Measurements from ENCODE around the gene PTPRE.
A peak's percentile ranks its signal among the peaks of the same experiment; 100 is the strongest.

The PTPRE gene

DNA sequence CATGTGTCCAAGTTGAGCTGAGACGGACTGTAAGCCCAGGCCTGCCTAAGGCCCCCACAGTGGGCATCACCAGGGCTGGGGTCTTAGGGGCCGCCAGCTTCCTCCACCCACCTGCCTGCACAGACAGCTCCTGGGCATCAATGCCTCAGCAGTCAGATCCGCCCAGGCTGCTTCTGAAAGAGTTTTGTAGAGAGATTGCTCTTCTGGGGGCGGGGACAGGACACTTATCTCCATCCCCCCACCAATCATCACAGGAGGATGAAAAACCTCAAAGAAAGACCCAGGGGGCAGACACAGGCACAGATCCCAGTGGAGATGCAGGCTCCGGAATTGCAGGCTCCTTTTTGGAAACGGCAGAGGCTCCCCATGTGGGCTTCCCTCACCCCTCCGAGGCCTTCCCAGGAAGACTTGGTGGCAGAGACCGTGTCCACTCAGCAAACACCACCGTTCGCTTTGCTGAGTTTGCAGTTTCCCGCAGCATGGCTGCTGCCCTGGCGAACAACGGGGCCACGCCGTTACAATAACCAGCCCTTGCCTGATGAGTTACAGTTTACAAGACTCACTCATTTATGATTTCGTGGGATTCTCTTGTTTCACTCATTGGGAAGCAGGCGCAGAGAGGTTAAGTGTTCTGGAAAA, 122.9 kb downstream of the PTPRE start:
- no peak for DNase-seq

DNA sequence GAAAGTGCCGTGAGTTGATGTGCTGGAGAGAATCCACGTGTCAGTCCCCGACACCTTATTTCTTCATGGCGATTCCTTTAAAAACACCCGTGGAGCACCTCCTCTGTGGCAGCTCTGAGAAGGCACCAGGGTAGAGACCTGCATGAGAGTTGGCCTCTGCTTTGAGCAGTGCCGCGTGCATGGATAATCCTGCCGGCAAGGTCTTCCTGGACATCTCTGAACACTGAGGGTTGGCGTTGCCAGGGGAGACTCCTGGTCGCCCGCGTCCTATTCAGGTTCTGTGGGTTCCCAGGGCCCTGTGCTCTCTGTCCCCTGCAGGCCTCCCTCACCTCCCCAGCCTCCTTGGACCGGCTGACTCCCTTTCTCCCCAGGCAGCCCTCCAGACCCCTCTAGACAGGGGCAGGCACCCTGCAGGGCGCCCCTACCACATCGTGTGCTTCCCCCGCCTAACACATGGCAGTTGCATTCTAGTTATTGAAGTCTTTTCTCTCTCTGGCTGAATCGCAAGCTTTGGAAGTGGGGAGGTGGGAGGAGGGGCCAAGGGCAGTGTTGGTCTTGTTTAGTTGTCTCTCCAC, 123.7 kb downstream of the PTPRE start:
- DNase-seq, result no peak

DNA sequence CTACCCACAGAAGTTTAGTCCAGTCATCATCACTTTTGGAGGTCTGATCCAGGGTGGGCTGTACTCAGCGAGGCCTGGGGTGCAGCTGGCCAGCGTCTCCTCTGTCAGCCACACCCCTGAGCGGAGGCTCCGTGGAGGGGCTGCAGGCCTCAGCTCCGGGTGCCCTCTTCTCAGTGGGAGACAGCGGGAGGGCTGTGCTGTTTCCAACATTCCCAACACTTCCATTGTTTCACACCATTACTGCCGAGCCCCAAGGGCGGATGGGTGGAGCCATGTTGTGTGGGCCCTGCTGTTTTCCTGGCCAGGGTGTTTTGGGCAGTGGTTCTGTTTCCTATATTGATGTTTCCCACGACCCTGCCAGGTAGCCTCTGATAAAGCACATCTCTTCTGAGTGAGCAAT, 124.3 kb downstream of the PTPRE start:
- DNase-seq, result no peak

DNA sequence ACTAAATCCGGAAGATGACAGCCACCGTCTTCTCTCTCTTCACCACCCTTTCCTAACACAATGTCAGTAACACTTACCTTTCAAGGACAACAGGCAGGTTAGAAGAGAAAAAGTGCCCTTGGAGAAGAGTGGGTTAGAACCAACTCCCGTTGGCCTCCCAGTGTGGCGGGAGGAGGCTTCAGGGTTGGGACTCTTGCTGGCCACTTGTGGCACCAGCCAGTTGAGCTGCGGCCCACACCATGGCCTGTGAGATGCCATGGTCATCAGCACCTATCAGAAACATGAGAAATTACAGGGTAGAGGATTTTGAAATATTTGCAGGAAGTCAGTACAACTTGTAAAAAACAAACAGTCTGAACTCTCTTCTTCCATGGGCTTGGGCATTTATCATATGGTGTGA, 125.6 kb downstream of the PTPRE start:
- DNase-seq, result no peak

DNA sequence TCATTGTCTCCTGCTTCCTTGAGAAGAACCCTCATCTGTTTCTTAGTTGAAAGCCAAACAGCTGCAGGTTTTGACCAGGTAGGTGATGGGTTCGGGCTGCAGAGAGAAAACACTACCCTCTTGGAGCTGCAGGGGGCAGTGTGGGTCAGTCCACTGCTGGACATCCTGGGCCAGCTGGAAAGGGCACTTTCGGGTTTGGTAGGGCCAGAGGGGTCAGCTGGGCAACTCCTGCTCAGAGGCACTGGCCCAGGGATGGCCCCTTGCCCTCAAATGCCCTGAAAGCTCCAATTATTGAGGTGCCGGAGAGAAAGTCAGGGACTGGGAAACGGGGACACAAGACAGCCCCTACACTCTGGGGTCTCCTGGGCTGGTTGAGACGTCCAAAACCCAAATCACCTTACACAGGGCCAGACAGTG, 128.7 kb downstream of the PTPRE start:
- no peak for DNase-seq

DNA sequence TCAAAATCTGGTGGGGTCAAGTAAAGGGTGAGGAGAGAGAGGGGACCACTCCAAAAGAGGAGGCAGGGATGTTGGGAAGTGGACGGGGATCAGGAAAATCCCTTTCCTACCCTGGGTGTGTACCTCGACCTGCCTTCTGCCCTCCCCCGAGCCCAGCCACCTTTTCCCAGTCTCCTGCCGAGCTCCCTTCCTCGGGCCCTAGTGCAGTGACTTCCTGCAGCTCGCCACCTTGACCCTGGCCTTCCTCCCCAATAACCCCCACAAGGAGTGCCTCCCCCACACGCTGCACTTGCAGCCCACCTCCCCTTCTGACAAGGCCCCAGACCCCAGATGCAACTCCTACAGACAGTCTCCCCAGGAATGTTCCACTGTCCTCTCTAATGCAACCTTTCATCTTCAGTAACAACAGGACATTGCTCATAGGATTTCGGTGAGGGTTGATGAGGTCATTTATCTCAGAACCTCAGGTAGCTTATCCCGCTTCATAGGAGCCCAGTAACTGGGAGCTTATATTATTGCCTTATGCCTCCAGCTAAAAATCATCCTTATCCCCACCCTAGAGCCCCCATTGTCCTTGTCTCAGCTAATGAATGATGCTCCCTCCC, 129.2 kb downstream of the PTPRE start:
- no peak for DNase-seq

DNA sequence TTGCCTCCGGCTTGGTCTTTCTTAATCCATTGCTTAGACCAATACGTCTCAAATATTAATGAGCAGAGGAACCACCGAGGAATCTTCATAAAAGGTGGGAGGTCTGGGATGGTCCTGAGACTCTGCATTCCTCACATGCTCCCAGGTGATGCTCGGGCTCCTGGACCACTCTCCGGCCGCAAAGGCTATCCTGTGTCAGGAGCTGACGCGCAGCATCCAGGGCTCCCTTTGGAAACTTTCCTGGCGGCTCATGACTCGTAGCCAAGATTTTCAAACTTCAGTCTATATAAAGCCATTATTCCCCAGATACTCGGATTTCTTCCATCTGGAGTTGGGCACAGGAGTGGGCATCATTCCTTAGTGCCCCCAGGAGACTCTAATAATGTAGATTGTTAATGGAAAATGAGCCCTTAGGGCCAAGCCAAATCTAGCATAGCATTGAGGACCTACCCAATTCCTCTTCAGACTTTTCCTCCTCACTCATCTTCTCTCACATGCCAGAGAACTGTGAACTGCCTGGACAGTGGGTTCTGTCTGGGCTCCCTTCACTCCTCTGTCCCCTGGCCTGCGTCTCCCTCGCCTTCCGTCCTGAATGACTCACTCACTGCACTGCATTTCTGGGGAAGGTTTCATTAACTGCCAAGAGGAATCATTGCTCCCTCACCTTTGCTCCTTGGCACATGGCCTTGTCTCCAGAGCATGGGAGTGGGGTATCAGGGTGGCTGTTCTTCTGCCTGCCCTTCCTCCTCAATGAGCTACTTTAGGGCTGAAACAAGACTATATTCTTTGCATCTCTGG, 130.0 kb downstream of the PTPRE start:
- no peak for DNase-seq

DNA sequence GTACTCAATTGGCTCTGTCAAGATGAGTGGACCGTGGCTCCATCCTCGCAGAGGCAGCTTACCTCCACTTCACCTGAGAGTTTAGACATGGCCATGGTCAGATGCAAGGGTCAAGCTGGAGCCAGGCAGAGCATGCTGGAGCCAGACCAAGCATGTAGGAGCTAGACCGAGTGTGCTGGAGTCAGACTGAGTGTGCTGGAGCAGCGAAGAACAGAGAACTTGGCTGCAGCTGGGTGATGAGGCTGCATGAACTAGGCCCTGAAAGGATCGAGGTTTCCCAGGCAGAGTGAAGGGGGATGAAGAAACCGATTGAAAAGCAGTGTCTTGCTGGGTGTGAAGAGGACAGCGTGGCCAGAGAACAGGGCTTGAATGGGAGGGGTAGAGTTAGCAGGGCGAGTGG, 133.2 kb downstream of the PTPRE start:
- no peak for DNase-seq

DNA sequence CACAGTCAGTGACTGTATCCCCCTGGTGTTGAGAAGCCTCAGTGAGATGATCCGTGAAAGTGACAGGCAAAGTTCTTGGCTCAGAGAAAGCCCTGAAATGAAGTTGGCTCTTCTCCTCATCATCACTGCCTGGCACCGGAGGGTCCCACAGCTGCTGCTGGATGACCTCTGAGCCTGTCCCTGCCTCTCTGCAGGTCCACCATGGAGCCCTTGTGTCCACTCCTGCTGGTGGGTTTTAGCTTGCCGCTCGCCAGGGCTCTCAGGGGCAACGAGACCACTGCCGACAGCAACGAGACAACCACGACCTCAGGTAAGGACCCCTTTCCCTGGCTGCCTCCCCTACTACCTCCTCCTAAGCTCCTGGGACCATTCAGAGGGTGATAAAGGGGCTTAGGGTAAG, 133.8 kb downstream of the PTPRE start:
- no peak for DNase-seq

DNA sequence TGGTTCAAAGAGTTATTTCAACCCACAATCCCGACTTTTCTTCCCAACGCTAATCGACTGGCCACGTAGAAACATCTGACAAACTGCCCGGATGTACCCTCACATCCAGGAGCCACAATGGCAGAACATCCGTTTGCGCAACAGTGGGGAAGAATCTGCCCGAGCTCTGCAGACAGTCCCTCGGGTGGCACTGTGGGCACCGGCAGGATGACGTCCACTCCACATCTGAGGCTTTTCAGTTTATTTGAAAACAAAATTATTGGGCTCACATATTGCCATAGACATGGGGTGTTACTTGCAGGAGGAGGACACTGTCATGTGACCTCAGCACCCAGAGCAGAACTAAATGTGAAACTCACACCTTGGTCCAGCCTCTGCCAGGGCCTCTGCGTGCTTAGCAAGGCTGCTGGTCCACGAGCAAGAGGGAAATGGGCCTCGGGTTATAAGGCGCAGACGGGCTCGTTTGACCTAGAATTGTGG, 135.3 kb downstream of the PTPRE start:
- no peak for DNase-seq

DNA sequence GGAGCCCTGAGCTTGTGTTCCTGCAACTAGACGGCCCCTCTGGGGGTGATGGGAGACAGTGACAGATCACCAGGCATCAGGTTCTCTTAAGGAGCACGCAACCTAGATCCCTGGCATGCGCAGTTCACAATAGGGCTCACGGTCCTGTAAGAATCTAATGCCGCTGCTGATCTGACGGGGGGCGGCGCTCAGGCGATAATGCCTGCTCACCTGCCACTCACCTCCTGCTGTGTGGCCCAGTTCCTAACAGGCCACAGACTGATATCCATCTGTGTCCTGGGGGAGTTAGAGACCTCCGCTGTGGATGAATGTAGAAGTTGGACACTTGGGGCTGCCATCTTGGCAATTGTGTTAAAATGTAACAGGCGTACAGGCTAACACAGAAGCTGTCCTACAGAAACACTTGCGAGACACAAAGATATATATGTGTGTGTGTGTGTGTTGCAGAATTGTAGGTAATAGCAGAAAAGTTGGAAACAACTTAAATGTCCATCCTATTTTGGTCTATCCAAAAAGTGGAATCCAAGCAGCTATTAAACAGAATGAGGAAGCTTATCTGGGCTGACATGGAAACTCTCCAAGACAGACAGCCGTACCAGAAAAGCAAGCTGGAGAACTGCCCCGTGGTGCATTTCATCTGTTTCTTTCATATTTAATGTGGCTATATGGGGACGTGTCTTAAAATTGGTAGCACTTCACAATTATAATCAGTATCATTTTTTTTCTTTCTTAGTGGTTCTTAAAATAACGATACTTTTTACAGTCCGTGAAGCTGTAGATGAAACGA, 136.5 kb downstream of the PTPRE start:
- no peak for DNase-seq

- DNase-seq, result no peak
Observed at GRCh38 chr10:128044186-128044585, 137.3 kb downstream of the PTPRE start.

DNA sequence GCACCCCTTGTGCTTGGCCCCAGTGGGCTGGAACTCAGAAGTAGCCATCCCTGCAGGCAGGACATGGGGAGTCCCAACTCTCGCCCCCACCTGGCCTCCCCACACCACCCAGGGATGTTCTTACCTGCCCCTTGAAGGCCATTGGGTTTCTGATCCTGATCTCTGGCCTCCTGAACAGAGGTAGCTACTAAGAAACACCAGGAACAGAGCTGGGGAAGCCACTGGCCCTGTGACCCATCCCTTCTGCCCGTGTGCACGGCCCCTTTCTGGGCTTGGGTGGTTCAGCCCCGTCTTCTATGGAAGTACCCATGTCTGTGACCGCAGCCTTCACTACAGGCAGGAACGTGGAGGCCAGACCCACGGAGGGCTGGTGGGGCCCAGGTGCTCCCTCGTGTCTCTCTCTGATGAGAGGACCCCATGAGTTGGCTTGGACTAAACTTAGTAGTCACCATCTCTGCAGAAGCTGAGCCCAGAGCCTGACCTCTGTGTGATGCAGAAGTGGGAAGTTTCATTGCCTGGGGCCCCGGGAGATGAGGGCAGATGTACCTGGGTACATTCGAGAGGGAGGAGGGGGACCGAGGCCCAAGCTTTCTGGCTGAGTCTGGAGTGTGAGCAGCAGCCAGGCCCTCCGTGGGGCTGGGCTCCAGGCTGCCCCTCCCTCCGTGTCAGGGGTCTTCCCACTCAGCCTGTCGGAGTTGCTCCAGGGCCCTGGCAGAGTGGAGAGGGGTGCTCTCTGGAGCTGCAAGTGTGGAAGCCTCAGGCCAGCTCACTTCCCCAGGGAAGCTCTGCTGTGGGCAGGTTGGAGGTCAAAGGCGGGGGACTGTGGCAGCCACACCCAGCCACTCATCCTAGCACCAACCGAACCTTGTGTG, 138.3 kb downstream of the PTPRE start:
- DNase-seq, result no peak

GRCh38 chr10:128045833-128046120, 138.9 kb downstream of the PTPRE start:
- no peak for DNase-seq

GRCh38 chr10:128046156-128046952, 139.5 kb downstream of the PTPRE start:
- DNase-seq, result no peak

GRCh38 chr10:128046953-128047290, 140.0 kb downstream of the PTPRE start:
- DNase-seq, result no peak

DNA sequence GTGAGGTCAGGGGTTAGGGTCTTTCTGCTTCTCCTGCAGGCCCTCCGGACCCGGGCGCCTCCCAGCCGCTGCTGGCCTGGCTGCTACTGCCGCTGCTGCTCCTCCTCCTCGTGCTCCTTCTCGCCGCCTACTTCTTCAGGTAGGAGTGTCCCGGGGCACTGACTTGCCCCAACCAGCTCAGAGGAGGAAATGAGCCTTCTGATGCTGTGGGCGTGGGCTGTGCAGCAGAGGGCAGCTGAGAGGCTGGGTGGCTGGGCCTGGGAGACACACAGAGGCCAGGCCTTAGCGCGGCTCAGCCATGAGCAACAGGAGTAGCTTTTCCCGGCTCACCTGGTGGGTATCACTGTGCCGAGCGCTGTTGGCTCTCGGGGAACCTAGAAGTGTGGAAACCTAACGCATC, 140.4 kb downstream of the PTPRE start:
- peak; percentile 46 for DNase-seq

DNA sequence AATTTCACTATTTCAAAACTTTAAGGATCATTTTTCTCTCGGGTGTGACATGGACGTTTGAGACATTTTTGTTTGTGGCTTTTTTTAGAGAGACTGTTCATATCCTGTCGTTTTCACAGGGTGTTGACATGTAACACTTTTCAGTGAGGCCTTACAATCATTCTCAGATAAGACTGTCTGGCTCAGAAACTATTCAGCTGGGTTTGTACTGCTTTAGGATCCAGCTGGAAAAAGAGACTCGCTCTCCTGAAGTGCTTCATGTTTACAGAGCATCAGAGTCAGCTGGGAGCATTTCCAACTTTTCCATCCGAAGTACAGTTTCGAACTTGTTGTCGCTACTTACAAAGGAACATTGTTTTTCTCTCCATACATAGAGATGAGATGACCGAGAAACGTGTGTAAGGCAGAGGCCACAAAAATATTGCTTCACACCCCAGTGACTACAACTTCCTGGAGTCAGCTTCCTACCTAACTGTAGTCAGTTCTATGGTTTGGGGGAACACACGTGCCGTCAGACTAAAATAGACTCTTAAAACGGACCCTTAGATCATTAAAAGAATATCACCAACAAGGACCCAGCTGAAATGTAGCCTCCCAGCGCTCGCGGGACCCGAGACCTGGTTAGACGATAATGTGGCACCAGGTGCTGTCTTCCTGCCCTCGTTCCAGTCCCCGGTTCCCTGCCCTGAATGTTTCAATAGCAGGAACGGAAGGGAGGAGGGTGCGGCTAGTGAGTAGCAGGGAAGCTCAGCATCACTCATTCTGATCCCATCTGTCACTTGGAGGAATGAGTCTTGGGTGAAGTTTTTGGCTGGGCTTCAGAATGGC, 141.3 kb downstream of the PTPRE start:
- peak; percentile 22 for DNase-seq

- DNase-seq, result no peak
Observed at GRCh38 chr10:128048819-128049210, 141.9 kb downstream of the PTPRE start.

Measured in KG1 (cell line).